ENCODE measurements around the gene CYP26C1. TPM values are rescaled to one million over a fixed set of nuclear protein-coding genes. Genes with fewer than 3 reads are reported as not detected.

The CYP26C1 gene
- total RNA-seq, 2 donors from 2014 or later = not detected

- H3K27me3 Mint-ChIP-seq = peaks cover 35% of the 10 kb centered on the region
Observed at GRCh38 chr10:93080350-93081046, 19.9 kb downstream of the CYP26C1 start.

GRCh38 chr10:93081318-93081717 lies 20.7 kb downstream of the CYP26C1 start:
- no peak overlapping the region for H3K4me3 Mint-ChIP-seq
- H3K27ac Mint-ChIP-seq = no peak overlapping the region
- no peaks in the 10 kb centered on the region for H3K36me3 Mint-ChIP-seq (ENCODE audit: low read depth)
- no peak for ATAC-seq (replicated peaks)
- H3K4me1 Mint-ChIP-seq = peaks cover 5% of the 10 kb centered on the region
- peaks cover 33% of the 10 kb centered on the region for H3K27me3 Mint-ChIP-seq
- H3K9me3 Mint-ChIP-seq = no peaks in the 10 kb centered on the region

More at GRCh38 chr10:93080350-93081046, 19.9 kb downstream of the CYP26C1 start:
- H3K4me3 Mint-ChIP-seq = peak overlapping the region; percentile 6
- H3K36me3 Mint-ChIP-seq (ENCODE audit: low read depth) = no peaks in the 10 kb centered on the region
- peak overlapping the region; percentile 5 for H3K27ac Mint-ChIP-seq
- H3K9me3 Mint-ChIP-seq = no peaks in the 10 kb centered on the region
- peak; percentile 64 for ATAC-seq (replicated peaks)
- H3K4me1 Mint-ChIP-seq = peaks cover 9% of the 10 kb centered on the region

DNA sequence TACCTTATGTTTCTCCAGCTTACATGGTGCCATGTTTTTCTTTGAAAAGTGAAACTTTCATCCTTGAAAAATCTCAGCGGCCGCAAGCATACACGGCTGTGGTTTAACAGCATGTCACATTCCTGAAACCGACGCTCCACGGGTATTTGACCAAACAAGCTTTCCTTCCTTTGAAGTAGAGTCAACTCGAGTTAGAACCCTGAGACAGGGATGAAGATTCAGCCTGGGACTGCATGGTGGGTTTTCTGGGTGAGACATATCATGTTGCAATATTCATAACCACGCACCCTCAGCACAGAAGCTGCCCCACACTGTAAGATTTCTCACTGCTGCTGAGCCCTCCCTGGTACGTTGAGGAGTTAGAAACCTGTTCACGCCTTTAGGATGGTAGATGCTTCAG lies 21.2 kb downstream of the CYP26C1 start:
- Mint-ChIP-seq H3K9me3 (no peaks in the 10 kb centered on the region), H3K27me3 (peaks cover 28% of the 10 kb centered on the region), H3K4me3 (no peak overlapping the region), H3K4me1 (peaks cover 5% of the 10 kb centered on the region), H3K27ac (no peak overlapping the region), H3K36me3 (ENCODE audit: low read depth) (no peaks in the 10 kb centered on the region)
- no peak for ATAC-seq (replicated peaks)

DNA sequence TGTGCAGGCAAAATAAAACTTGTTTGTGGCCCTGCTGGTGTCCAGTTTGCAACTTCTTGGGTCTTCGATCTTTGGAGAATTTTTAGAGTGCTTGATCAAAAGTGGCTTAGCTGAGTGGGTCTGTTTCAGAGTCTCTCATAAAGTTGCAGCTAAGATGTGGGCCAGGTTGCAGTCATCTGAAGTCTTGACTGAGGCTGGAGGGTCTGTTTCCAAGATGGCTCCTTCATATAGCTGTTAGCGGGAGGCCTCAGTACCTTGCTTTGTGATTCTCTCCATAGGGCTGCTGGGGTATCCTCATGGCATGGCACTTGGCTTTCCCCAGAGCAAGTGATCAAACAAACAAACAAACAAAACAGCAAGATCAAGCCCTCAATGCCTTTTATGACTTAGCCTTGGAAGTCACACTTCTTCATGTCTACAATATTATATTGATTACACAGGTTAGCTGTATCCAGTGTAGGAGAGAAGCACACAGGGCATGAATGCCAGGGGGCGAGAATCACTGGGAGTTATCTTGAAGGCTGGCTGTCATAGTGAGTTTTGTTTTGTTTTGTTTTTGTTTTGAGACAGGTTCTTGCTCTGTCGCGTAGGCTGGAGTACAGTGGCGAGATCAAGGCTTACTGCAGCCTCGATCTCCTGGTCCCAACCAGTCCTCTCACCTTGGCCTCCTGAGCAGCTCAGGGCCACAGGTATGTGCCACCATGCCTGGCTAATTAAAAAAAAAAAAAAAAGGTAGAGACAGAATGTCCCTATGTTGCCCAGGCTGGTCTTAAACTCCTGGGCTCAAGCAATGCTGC lies 23.3 kb downstream of the CYP26C1 start:
- Mint-ChIP-seq H3K36me3 (ENCODE audit: low read depth) (no peaks in the 10 kb centered on the region), H3K27me3 (peaks cover 29% of the 10 kb centered on the region), H3K4me1 (peaks cover 5% of the 10 kb centered on the region), H3K27ac (no peak overlapping the region), H3K4me3 (no peak overlapping the region), H3K9me3 (no peaks in the 10 kb centered on the region)
- ATAC-seq (replicated peaks) = no peak

DNA sequence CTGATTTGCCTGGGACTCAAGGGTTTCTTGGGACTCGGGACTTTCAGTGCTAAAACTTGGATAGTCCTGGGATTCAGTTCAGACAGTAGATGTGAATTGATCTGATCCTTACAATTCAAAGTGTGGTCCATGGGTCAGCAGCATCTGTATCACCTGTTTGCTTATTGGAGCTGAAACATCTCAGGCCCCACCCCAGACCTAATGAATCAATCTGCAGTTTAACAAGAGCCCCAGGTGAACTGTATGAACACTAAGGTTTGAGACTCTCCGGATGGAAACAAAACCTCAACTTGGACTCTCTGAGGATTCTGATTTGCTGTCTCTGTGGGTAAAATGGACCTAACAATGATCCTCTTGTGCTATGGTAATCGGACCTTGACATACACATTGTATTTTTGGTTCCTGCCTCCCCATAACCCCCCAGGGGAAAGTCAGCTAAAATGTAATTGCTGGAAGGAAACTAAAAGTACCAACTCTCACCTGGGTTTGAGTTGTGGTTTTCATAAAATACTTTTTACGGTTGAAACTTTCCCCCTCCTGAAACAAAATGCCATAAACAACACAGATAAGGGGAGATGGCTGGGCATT lies 24.8 kb downstream of the CYP26C1 start:
- H3K4me1 Mint-ChIP-seq = no peaks in the 10 kb centered on the region
- no peak for ATAC-seq (replicated peaks)
- peaks cover 21% of the 10 kb centered on the region for H3K27me3 Mint-ChIP-seq
- H3K9me3 Mint-ChIP-seq = no peaks in the 10 kb centered on the region
- H3K36me3 Mint-ChIP-seq (ENCODE audit: low read depth) = no peaks in the 10 kb centered on the region
- H3K27ac Mint-ChIP-seq = no peak overlapping the region
- H3K4me3 Mint-ChIP-seq = no peak overlapping the region

DNA sequence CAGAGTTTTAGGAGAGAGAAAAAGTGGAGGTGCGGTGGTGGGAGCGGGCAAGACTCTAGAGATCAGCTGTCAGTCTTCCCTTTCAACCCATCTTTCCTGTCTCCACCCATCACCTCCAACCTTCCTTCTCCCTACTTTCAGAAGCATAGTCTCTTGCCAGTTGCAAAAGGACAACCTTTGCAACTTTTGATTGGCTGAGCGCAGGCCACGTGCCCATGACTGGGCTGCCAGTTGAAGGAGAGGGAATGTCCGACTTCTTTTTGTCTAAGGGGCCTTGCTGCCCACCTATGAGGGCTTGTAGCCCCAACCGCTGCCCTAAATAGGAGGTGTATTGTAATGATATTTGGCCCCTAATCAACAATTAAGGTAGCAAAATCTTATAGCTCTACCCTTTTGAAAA lies 25.7 kb downstream of the CYP26C1 start:
- Mint-ChIP-seq H3K27ac (no peak overlapping the region), H3K36me3 (ENCODE audit: low read depth) (no peaks in the 10 kb centered on the region), H3K9me3 (no peaks in the 10 kb centered on the region), H3K27me3 (peaks cover 17% of the 10 kb centered on the region), H3K4me1 (no peaks in the 10 kb centered on the region), H3K4me3 (no peak overlapping the region)
- no peak for ATAC-seq (replicated peaks)

DNA sequence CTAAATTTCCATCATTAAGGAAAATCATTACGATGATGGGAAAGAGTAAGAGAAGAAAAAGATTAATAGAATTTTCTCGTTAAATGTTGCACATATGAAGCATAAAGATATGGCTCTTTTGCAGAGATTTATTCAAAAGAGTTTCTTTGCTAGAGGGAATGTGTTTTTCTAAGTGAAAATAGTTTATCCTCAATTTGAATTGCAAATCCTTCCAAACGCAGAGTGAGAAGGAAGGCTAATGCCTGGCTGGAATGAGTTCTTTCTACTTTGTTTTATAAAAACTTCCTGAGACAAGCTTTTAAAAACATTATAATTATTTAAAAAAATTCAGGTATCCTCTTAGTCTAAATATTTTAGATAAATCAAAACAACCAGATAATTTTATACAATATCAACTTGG lies 27.2 kb downstream of the CYP26C1 start:
- peaks cover 16% of the 10 kb centered on the region for H3K27me3 Mint-ChIP-seq
- ATAC-seq (replicated peaks) = no peak
- H3K9me3 Mint-ChIP-seq = no peaks in the 10 kb centered on the region

DNA sequence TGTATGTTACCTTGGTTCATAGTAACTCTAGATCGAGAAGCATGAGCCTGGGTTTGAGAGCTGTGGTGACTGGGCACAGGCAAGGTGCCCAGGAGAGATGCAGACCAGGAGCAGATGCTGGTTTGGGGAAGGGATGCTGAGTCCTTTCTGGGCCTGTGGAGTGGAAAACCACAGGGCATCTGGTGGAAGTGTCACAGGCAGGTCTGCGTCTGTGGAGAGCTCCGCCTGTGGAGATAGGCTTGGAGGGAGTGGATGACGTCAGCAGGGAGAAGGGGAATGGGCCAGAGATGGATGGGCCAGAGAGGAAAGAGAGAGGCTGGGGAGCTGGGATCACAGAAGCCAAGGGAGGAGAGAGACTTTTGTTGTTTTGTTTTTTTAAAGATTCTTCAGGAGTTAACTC lies 27.9 kb downstream of the CYP26C1 start:
- H3K27me3 Mint-ChIP-seq = peaks cover 16% of the 10 kb centered on the region
- H3K27ac Mint-ChIP-seq = no peak overlapping the region
- H3K36me3 Mint-ChIP-seq (ENCODE audit: low read depth) = no peaks in the 10 kb centered on the region
- H3K4me1 Mint-ChIP-seq = no peaks in the 10 kb centered on the region
- H3K9me3 Mint-ChIP-seq = no peaks in the 10 kb centered on the region
- H3K4me3 Mint-ChIP-seq = no peak overlapping the region
- ATAC-seq (replicated peaks) = no peak

More for the DNA sequence above, 27.2 kb downstream of the CYP26C1 start:
- Mint-ChIP-seq H3K4me1 (no peaks in the 10 kb centered on the region), H3K4me3 (no peak overlapping the region), H3K27ac (no peak overlapping the region), H3K36me3 (ENCODE audit: low read depth) (no peaks in the 10 kb centered on the region)

- Mint-ChIP-seq H3K36me3 (ENCODE audit: low read depth) (no peaks in the 10 kb centered on the region), H3K27ac (no peak overlapping the region), H3K27me3 (peaks cover 16% of the 10 kb centered on the region), H3K9me3 (no peaks in the 10 kb centered on the region), H3K4me3 (no peak overlapping the region), H3K4me1 (no peaks in the 10 kb centered on the region)
- ATAC-seq (replicated peaks) = no peak
Observed at GRCh38 chr10:93090619-93091018, 30.0 kb downstream of the CYP26C1 start.

GRCh38 chr10:93091960-93092359 lies 31.4 kb downstream of the CYP26C1 start:
- no peaks in the 10 kb centered on the region for H3K36me3 Mint-ChIP-seq (ENCODE audit: low read depth)
- no peak overlapping the region for H3K27ac Mint-ChIP-seq
- ATAC-seq (replicated peaks) = no peak
- H3K4me1 Mint-ChIP-seq = no peaks in the 10 kb centered on the region
- no peaks in the 10 kb centered on the region for H3K9me3 Mint-ChIP-seq
- H3K4me3 Mint-ChIP-seq = no peak overlapping the region
- H3K27me3 Mint-ChIP-seq = peaks cover 12% of the 10 kb centered on the region

DNA sequence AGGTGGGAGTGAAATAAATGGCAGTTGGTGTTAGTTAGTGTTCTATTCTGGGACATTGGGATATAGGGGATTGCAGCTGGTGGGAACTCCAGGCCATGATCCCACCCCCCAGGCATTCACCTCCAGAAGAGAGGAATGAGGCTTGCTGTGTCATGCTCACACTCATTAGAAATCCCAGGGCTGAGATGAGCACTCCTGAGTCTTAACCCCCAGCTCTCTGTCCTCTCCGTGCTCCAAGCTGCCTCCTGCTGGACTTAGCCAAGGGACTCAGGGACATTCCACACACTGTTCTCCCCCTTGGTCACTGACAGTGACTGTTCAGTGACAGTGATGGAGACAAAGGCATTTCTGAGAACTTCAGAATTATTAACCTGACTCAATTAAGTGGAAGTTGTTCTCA lies 34.6 kb downstream of the CYP26C1 start:
- Mint-ChIP-seq H3K9me3 (no peaks in the 10 kb centered on the region), H3K36me3 (ENCODE audit: low read depth) (no peaks in the 10 kb centered on the region), H3K27ac (no peak overlapping the region), H3K4me1 (no peaks in the 10 kb centered on the region), H3K27me3 (peaks cover 3% of the 10 kb centered on the region), H3K4me3 (no peak overlapping the region)
- ATAC-seq (replicated peaks) = no peak

- Mint-ChIP-seq H3K27ac (no peak overlapping the region), H3K36me3 (ENCODE audit: low read depth) (no peaks in the 10 kb centered on the region), H3K4me3 (no peak overlapping the region), H3K9me3 (no peaks in the 10 kb centered on the region), H3K4me1 (no peaks in the 10 kb centered on the region), H3K27me3 (peaks cover 3% of the 10 kb centered on the region)
- ATAC-seq (replicated peaks) = no peak
Observed at GRCh38 chr10:93096901-93097300, 36.3 kb downstream of the CYP26C1 start.

DNA sequence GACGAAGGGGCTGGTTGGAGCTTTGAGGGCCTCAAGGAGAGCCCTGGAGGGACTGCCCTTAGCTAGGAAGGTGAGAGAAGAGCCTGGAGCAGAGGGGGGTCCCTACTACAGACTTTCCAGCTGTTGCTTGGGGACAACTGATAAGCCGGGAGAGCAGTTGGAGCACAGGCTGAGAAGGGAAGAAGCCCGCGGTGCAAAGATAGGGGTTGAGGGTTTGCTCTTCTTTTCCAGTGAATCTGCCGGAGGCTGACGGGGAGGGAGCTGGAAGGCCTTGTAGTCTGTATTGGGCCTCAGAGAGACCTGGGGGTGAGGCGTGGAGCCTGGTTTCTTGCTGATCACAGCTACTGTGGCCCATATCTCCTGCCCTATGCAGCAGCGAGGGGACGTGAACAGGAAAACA lies 36.8 kb downstream of the CYP26C1 start:
- no peak for ATAC-seq (replicated peaks)
- no peak overlapping the region for H3K4me3 Mint-ChIP-seq
- H3K36me3 Mint-ChIP-seq (ENCODE audit: low read depth) = no peaks in the 10 kb centered on the region
- no peak overlapping the region for H3K27ac Mint-ChIP-seq
- no peaks in the 10 kb centered on the region for H3K9me3 Mint-ChIP-seq
- H3K4me1 Mint-ChIP-seq = no peaks in the 10 kb centered on the region
- H3K27me3 Mint-ChIP-seq = peaks cover 3% of the 10 kb centered on the region

DNA sequence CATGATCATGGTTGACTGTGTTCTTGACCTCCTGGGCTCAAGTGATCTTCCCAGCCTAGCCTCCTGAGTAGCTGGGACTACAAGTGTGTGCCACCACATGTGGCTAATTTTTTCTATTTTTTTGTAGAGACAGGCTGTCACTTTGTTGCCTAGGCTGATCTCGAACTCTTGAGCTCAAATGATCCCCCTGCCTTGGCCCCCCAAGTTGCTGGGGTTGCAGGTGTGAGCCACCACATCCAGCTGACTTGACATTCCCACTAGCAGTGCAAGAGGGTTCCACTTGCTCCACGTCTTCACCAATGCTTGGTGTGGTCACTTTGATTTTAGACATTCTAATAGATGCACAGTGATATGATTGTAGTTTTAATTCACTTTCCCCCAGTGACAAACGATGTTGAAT lies 38.2 kb downstream of the CYP26C1 start:
- H3K36me3 Mint-ChIP-seq (ENCODE audit: low read depth) = no peaks in the 10 kb centered on the region
- H3K27me3 Mint-ChIP-seq = no peaks in the 10 kb centered on the region
- ATAC-seq (replicated peaks) = no peak
- no peaks in the 10 kb centered on the region for H3K4me1 Mint-ChIP-seq
- no peaks in the 10 kb centered on the region for H3K9me3 Mint-ChIP-seq
- H3K27ac Mint-ChIP-seq = no peak overlapping the region
- no peak overlapping the region for H3K4me3 Mint-ChIP-seq

DNA sequence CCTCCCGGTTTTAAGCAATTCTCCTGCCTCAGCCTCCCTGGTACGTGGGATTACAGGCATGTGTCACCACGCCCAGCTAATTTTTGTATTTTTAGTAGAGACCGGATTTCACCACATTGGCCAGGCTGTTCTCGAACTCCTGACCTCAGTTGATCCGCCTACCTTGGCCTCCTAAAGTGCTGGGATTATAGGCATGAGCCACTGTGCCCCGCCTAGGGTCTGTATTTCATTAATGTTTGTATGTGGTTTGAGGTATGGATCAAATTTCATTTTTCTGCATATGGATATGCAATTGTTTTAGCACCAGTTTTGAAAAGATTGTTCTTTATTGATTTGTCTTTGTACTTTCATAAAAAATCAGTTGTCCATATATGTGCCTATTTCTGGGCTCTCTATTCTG lies 39.1 kb downstream of the CYP26C1 start:
- H3K4me3 Mint-ChIP-seq = no peak overlapping the region
- H3K9me3 Mint-ChIP-seq = no peaks in the 10 kb centered on the region
- no peaks in the 10 kb centered on the region for H3K27me3 Mint-ChIP-seq
- H3K27ac Mint-ChIP-seq = no peak overlapping the region
- no peak for ATAC-seq (replicated peaks)
- no peaks in the 10 kb centered on the region for H3K36me3 Mint-ChIP-seq (ENCODE audit: low read depth)
- no peaks in the 10 kb centered on the region for H3K4me1 Mint-ChIP-seq
